Suprapubic skin (tissue), 4 donors: ENCODE data around the gene PIK3R1. TPM values are rescaled to one million over a fixed set of nuclear protein-coding genes. Genes with fewer than 3 reads are reported as not detected.

ENCODE experiments used
- DNase-seq, 2 donors: peaks; one replicate each; pipeline ENCODE4 v3.0.0-alpha.2; 2019; ENCODE audit warnings: low spot score in 2 of 2
- H3K27ac ChIP-seq: fragments of 200-600 bp; sonication (generic); one replicate; pipeline ENCODE4 v1.5.1; 2019
- H3K27me3 ChIP-seq: fragments of 200-600 bp; sonication (generic); one replicate; pipeline ENCODE4 v1.5.1; 2019
- H3K36me3 ChIP-seq: fragments of 200-600 bp; sonication (generic); one replicate; pipeline ENCODE4 v1.5.1; 2019
- H3K4me1 ChIP-seq: fragments of 200-600 bp; sonication (generic); one replicate; pipeline ENCODE4 v1.5.1; 2019
- H3K4me3 ChIP-seq: fragments of 200-600 bp; sonication (generic); one replicate; pipeline ENCODE4 v1.5.1; 2019; ENCODE audit warnings: mild to moderate bottlenecking
- H3K9me3 ChIP-seq: fragments of 200-600 bp; sonication (generic); one replicate; pipeline ENCODE4 v1.5.1; 2019
- EP300 ChIP-seq: sonication (generic); formaldehyde crosslinking; IDR thresholded peaks from one replicate; pipeline ENCODE4 v1.6.1; 2017; ENCODE audit warnings: antibody characterized with exemption
- POLR2A ChIP-seq, 2 donors: fragments of 450-650 bp; IDR thresholded peaks; one replicate each; pipeline ENCODE4 v1.6.1; 2017; ENCODE audit warnings: antibody characterized with exemption in 2 of 2, mild to moderate bottlenecking in 2 of 2, moderate library complexity in 2 of 2
- POLR2AphosphoS5 ChIP-seq, 3 donors: sonication (generic); formaldehyde crosslinking; IDR thresholded peaks; one replicate each; pipeline ENCODE4 v1.6.1; 2017; ENCODE audit warnings: antibody characterized with exemption in 3 of 3
- WGBS: methylation state at CpG from one replicate; pipeline ENCODE4 v1.1.5; 2018; 5-methylcytosine and 5-hydroxymethylcytosine counted together
- total RNA-seq, 4 donors: library from RNA; depleted of rRNA; stranded (reverse); fragments of >200 nt; gene quantifications; one replicate each; pipeline ENCODE4 v1.1.0, GENCODE V29; 2016
- TF ChIP-seq, protein P1 (sequence below), 2 donors: fragments of 200-600 bp in 1 of 2; fragments of 450-650 bp in 1 of 2; sonication (generic) in 1 of 2; IDR thresholded peaks; one replicate each; pipeline ENCODE4 v1.5.1; 2016 to 2019; ENCODE audit warnings: antibody characterized with exemption in 2 of 2, mild to moderate bottlenecking in 1 of 2, moderate library complexity in 1 of 2

Gene PIK3R1
- total RNA-seq, 4 donors from 2014 or later = 96.5 to 257 (median 181) TPM

DNA sequence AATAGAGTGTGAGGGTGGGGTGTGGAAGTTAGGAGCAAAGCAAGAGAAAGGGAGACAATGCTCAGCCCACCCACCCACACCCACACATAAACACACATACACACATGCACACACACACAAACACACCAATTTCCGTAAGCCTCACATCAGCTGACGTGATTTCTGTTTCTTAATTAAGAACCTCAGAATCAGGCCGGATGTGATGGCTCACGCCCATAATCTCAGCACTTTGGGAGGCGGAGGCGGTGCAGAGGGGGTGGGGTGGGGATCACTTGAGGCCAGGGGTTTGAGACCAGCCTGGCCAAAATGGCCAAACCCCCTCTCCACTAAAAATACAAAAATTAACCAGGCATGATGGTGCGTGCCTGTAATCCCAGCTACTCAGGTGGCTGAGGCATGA lies 26.4 kb upstream of the PIK3R1 start:
- H3K27ac ChIP-seq = no peak overlapping the region
- H3K9me3 ChIP-seq = no peaks in the 10 kb centered on the region
- H3K27me3 ChIP-seq = no peaks in the 10 kb centered on the region
- no peaks in the 10 kb centered on the region for H3K4me1 ChIP-seq
- H3K36me3 ChIP-seq = no peaks in the 10 kb centered on the region
- TF ChIP-seq, protein P1, sequence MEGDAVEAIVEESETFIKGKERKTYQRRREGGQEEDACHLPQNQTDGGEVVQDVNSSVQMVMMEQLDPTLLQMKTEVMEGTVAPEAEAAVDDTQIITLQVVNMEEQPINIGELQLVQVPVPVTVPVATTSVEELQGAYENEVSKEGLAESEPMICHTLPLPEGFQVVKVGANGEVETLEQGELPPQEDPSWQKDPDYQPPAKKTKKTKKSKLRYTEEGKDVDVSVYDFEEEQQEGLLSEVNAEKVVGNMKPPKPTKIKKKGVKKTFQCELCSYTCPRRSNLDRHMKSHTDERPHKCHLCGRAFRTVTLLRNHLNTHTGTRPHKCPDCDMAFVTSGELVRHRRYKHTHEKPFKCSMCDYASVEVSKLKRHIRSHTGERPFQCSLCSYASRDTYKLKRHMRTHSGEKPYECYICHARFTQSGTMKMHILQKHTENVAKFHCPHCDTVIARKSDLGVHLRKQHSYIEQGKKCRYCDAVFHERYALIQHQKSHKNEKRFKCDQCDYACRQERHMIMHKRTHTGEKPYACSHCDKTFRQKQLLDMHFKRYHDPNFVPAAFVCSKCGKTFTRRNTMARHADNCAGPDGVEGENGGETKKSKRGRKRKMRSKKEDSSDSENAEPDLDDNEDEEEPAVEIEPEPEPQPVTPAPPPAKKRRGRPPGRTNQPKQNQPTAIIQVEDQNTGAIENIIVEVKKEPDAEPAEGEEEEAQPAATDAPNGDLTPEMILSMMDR (IDR thresholded peaks at IDR 0.05) = no peak
- TF ChIP-seq POLR2AphosphoS5 (IDR thresholded peaks at IDR 0.05) = no peak
- no peak for TF ChIP-seq EP300
- TF ChIP-seq POLR2A (IDR thresholded peaks at IDR 0.05) = no peak
- DNase-seq = no peak
- no peak overlapping the region for H3K4me3 ChIP-seq
- 82% methylated on average over 7 of the region's 7 CpGs for WGBS

DNA sequence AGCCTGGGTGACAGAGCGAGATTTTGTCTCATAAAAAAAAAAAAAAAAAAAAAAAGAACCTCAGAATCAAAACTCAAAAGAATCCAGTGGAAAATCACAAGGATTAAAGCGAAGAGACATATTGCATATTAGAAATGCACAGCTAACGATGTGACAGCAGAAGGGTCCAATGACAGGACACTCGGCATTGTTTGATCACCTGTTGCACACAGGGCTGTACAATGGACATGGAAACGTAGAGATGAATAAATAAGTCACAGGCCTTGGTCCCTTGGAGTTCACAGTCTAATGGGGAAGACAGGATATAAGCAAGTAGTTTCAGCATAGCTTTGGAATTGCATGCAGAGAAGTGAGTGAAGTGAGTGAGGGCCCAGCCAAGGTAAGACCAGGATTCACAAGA lies 25.9 kb upstream of the PIK3R1 start:
- Histone ChIP-seq H3K27me3 (no peaks in the 10 kb centered on the region), H3K36me3 (no peaks in the 10 kb centered on the region), H3K9me3 (no peaks in the 10 kb centered on the region), H3K27ac (no peak overlapping the region), H3K4me1 (no peaks in the 10 kb centered on the region), H3K4me3 (no peak overlapping the region)
- WGBS = 89% methylated on average over 5 of the region's 5 CpGs
- DNase-seq = no peak
- TF ChIP-seq POLR2A (IDR thresholded peaks at IDR 0.05) (no peak), EP300 (no peak), POLR2AphosphoS5 (IDR thresholded peaks at IDR 0.05) (no peak)
- TF ChIP-seq, protein P1 (IDR thresholded peaks at IDR 0.05) = no peak

DNA sequence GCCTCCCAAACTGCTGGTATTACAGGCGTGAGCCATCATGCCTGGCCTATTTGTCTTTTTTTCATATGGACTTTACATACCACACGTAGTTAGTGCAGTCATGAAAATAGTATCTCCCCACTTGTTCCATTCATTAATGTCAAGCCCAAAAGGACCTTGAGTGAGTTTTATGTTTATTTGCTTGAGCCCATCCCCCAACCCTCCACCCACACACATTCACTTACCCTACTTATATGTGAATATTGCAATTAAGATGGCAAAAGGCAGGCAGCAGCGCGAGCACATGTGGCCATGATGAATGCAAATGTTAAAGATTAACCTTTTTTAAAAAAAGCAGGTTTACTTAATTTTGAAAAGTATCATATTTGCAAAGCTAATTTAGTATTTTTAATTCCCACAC lies 24.9 kb upstream of the PIK3R1 start:
- H3K27me3 ChIP-seq = no peaks in the 10 kb centered on the region
- no peak overlapping the region for H3K4me3 ChIP-seq
- TF ChIP-seq POLR2A (IDR thresholded peaks at IDR 0.05) = no peak
- TF ChIP-seq POLR2AphosphoS5 (IDR thresholded peaks at IDR 0.05) = no peak
- TF ChIP-seq EP300 = no peak
- TF ChIP-seq, protein P1 (IDR thresholded peaks at IDR 0.05) = no peak
- no peaks in the 10 kb centered on the region for H3K36me3 ChIP-seq
- no peak overlapping the region for H3K27ac ChIP-seq
- WGBS = 95% methylated on average over 4 of the region's 4 CpGs
- H3K9me3 ChIP-seq = no peaks in the 10 kb centered on the region
- no peak for DNase-seq
- H3K4me1 ChIP-seq = no peaks in the 10 kb centered on the region

DNA sequence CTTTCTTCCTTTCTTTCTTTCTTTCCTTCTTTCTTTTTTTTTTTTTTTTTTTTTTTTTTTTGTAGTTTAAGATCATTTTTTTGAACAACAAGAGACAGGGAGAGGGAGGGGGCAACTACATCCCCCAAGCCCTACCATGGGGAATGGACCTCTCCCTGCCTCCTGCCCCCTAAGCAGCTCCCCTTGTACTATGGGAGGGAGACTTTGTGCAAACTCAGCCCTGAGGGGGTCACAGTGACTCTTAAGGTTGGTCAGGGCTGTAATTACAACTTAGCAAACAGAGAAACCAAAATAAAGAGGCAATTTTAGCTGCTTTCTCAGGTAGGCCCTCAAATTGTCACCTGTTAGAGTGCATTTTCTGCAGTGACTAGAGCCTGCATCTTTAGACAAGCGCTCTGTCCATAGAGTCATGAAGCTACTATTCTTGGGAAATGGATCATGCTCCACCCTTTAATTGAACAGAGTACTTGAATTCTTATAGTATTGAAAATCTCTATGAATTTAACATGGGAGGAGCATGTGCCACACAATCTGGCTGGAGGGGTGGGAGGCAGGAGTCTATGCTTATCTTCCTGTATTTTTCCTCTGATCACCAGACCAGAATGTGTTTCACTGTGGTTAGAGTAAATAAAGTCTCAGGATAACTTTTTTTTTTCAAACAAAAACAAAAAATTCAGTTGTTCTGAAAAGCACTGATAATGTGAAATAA lies 24.3 kb upstream of the PIK3R1 start:
- H3K27me3 ChIP-seq = no peaks in the 10 kb centered on the region
- H3K27ac ChIP-seq = no peak overlapping the region
- DNase-seq = no peak
- H3K4me1 ChIP-seq = no peaks in the 10 kb centered on the region
- no peak overlapping the region for H3K4me3 ChIP-seq
- TF ChIP-seq, protein P1 (IDR thresholded peaks at IDR 0.05) = no peak
- no peak for TF ChIP-seq POLR2A (IDR thresholded peaks at IDR 0.05)
- no peak for TF ChIP-seq EP300
- no peak for TF ChIP-seq POLR2AphosphoS5 (IDR thresholded peaks at IDR 0.05)
- 85% methylated on average over 1 of the region's 1 CpG for WGBS
- no peaks in the 10 kb centered on the region for H3K9me3 ChIP-seq
- H3K36me3 ChIP-seq = no peaks in the 10 kb centered on the region

DNA sequence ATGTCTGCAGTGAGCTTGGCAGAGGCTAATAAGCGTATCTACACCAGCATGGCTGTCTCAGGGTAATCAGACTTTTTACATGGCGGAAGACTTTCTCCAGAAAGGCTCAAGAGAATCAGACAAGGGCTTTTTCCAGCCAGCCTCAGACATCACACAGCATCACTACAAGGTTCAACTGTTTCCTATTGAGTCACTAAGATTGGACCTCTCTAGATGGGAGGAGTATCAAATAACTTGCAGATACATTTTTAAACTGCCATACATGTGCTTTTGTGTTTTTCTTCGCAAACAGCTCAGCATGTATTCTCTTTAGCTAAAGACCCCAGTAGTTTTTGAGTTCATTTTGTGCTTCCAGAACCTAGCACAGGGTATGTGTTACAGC lies 22.9 kb upstream of the PIK3R1 start:
- Histone ChIP-seq H3K4me1 (no peaks in the 10 kb centered on the region), H3K27me3 (no peaks in the 10 kb centered on the region), H3K27ac (no peak overlapping the region), H3K9me3 (no peaks in the 10 kb centered on the region), H3K36me3 (no peaks in the 10 kb centered on the region), H3K4me3 (no peak overlapping the region)
- 97% methylated on average over 3 of the region's 3 CpGs for WGBS
- DNase-seq = no peak
- TF ChIP-seq, protein P1 (IDR thresholded peaks at IDR 0.05) = no peak
- no peak for TF ChIP-seq EP300
- no peak for TF ChIP-seq POLR2A (IDR thresholded peaks at IDR 0.05)
- TF ChIP-seq POLR2AphosphoS5 (IDR thresholded peaks at IDR 0.05) = no peak
